Fibroblast of the conjunctiva (primary cell): ENCODE results near the gene PI16.

Experiments used
- DNase-seq: peaks from one replicate; pipeline ENCODE4 v3.0.0-alpha.2; 2010; ENCODE audit warnings: low read depth

Gene PI16

DNA sequence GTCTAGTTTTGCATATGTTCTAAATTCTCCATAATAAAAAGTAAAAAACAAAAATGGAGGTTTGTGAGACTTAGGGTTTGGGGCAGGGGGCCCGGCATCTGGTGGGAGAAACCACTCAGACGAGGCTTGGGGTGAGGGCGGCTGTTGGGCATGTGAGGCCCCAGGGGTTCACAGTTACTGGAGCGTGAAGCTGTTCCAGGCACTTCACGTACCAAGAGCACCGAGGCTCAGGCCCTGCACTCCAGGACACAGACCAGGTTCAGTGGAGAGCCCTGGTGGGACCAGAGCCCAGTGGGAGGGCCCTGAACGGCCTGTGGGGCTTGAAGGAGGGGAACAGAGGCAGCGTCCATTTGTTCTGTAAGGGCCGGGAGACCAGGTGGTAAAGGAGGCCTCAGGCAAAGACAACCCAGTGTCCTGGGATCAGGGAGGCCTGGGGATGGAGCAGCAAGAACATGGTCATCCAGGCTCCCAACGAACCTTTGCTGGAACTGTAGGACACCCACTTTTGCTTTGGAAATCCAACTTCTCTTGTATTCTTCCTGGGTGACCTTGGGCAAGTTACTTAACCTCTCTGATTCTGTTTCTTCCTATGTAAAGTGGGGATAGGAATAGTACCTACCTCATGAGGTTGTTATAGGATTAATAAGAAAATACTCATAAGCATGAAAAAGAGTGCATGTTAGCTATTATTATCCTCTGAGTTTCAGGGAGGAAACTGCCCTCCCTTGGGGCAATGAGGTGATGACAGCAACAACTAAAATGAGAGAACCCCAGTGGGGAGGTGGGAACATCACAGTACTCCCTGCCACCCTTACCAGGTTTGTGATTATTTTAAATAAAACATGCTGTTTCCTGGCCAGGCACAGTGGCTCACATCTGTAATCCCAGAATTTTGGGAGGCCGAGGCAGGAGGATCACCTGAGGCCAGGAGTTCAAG is 49.8 kb downstream of the PI16 start:
- no peak for DNase-seq

DNA sequence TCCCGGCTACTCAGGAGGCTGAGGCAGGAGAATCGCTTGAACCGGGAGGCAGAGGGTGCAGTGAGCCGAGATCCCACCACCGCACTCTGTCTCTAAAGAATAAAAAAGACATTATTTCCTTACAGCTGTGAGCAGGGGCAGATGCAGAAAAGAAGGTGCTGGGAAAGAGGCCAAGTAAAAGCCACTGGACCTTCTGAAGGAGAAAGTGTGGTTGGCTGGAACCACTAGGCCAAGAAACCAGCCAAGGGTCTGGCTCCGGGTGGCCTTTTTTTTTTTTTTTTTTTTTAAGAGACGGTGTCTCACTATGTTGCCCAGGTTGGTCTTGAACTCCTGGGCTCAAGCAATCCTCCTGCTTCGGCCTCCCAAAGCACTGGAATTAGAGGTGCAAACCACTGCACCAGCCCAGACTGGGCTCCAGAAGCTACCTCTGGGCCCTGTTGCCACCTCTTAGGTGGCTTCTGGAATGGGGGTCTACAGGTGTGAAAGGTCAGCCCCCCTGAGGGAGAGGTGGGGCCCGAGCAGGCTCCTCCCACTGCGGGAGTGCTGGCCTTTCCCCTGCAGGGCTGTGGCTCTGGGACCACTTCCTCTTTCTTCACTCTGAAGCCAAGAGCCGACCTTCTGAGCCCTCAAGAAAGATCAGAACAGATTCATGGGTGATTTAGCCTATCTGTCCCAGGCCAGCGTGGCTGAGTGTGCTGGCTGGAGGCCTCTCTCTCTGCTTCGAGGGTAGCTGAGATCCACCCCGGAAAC is 50.7 kb downstream of the PI16 start, which contains the start of gene FGD2:
FGD2 (plus strand) TSS at position 595 of the 750 bp plus-strand sequence. CDS start 163 bp downstream, outside the sequence.
- no peak for DNase-seq

DNA sequence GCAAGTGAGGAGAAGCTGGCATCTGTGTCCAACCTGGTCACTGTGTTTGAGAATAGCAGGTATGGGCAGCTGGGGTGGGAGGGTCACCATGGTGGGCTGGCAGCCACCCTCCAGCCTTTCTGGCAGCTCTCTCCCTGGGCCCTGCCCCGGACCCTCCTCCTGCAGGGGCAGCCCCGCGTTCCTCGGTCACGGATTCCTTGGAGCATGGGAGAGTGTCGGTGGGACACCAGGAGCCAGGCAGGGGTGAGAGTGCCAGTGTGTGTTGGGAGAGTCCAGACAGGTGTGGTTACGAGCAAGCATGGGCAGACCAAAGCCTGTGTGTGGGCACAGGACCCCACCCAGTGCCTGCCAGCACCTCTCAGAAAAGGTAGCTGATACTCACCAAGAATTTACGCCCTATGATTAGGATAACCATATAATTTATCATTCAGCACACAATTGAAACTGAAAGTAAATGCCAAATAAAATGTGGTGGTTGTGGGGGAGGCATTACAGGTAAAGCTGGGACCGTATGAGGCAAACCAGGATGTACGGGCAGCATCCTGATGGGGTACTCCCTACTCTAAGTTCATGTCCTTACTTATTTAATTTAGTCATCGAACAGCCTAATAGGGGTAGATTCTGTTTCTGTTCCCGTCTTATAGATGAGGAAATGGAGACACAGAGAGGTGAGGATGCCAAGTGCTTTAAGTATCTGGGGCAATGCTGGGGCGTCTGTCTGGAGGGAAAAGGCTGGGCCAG is 51.5 kb downstream of the PI16 start:
- no peak for DNase-seq

DNA sequence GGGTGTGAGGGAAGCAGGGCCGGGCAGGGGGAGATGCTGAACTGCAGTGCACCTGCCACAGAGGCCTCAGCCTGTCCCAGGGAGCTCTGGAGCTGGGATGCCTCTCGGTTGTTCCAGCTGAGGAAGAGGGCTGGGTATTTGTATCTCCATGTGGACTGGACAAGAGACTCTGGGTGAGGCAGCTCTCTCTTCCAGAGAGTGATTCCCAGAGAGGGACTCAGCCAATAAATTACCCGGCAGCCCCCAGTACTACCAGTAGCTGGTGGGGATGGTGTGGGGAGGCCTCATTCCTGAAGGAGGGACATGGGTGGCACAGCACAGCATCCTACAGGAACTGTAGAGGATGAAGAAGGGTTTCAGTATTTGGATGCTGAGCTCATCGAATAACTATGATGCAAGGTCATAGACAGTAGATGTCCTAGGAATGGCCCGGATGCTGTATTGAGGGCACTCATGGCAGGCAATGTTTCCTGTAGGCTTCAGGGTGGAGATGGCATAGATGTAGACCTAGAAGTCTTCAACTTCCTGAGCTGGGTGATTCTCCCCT is 52.3 kb downstream of the PI16 start:
- no peak for DNase-seq

DNA sequence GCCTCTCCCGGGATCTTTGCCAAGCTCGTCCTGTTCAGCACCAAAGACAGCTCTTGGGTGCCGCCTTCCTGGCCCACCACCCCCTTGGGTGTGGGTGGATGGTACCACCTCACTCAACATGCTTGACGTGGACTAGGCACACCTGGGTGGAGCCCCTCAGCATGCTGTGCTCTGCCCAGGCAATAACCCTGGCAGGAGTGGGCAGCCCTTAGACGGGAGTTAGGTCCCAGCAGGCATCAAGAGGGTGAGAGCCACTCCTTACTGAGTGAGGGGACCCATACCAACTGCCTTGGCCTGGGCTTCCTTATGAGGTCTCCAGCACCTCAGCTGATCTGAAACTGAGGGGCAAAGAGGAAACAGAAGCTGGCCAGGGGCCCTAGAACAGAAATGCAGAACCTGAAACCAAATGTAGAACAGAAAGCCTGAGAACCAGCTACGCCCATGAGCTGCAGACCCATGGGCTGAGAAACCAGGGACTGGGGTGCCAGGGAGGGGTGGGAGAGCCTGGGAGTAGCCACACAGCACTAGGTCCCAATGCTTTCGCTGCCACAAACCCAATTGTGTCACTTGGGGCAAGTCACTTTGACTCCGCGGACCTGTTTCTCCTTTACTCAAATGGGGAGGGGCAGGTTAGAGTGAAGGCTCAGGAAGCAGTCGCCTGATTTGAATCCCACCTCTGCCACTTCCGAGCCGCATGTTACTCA is 53.0 kb downstream of the PI16 start:
- DNase-seq: no peak

DNA sequence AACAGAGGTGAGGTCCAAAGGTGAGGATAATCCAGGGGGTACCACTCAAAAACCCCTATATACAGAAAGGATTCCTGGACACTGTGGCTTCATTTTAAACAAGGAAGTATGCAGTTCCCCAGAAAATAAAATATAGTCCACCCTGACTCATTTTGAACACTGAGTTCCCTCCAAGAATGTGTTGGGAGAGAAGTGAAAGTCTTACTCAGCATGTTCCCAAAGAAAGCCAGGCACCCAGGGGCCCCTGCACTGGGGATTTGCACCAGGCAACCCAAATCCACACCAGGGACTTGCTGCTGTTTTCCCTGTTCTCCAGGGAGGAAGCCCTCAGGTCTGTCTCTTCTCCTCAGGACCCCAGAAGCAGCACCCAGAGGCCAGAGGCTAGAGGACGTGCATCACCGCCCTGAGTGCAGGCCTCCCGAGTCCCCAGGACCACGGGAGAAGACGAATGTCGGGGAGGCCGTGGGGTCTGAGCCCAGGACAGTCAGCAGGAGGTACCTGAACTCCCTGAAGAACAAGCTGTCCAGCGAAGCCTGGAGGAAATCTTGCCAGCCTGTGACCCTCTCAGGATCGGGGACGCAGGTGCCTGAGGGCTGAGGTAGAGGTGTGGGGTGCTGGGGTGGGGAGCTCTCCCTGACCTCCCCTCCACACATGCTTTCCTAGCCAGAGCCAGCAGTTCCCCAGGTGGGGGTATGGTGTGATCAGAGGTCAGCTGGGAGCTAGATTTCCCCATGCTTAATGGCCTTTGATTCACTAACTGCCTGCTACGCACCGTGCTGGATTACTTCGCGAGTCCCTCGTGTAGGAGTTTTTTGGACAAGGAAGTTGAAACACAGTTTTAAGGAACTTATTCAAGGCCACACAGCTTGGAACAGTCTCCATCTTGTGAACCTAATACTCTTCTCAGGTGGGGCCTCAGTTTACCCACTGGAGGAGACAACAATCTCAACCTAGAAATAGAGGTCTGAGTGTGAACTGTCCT is 54.2 kb downstream of the PI16 start:
- DNase-seq: no peak

DNA sequence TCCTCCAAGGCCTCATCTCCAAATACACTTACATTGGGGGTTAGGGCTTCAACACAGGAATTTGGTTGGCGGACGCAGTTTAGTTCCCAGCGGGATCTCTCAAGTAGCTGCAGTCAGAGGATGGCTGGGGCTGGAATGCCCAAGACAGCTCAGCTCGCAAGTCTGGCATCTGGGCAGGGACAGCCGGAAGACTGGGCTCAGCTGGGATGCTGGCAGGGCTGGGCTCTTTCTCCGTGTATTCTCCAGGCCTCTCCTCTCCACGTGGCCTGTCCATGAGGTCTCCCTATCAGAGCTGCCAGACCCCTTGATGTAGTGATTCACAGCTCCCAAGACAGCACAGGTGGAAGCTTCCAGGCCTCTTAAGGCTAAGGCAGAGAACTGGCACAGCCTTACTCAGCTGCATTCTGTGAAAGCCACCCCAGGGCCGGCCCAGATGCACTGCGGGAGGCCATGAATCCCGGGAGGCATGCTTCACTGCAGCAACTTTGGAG is 55.9 kb downstream of the PI16 start:
- DNase-seq: no peak

DNA sequence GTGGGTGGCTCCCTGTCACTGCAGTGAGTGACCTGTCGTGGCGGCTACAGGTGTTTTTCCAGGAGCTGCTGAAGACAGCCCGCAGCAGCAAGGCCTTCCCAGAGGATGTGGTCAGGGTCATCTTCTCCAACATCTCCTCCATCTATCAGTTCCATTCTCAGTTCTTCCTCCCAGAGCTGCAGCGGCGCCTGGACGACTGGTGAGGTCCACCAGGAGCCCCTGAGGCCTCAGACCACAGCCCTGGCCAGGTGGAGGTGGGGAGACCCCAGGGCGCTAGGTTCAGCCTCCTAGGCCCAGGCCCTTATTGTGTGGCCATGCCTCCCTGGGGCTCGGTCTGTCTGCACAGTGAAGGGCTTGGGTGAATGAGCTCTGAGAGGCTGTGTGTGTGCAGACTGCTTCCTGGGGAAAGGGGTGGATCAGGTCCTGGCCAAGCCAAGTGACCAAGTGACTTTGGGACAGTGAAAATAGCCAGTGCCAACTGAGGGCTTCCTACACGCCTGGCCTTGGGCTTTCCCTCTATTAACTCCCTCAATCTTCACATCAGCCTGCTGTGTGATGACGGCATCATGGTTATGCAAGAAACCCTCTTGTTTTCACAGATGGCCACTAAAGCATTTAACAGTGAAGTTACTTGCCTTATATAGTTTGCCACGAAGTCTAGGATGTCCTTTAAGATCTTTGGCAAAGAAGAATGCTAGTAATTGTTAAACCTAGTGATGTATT is 57.3 kb downstream of the PI16 start:
- peak; percentile 42 for DNase-seq

DNA sequence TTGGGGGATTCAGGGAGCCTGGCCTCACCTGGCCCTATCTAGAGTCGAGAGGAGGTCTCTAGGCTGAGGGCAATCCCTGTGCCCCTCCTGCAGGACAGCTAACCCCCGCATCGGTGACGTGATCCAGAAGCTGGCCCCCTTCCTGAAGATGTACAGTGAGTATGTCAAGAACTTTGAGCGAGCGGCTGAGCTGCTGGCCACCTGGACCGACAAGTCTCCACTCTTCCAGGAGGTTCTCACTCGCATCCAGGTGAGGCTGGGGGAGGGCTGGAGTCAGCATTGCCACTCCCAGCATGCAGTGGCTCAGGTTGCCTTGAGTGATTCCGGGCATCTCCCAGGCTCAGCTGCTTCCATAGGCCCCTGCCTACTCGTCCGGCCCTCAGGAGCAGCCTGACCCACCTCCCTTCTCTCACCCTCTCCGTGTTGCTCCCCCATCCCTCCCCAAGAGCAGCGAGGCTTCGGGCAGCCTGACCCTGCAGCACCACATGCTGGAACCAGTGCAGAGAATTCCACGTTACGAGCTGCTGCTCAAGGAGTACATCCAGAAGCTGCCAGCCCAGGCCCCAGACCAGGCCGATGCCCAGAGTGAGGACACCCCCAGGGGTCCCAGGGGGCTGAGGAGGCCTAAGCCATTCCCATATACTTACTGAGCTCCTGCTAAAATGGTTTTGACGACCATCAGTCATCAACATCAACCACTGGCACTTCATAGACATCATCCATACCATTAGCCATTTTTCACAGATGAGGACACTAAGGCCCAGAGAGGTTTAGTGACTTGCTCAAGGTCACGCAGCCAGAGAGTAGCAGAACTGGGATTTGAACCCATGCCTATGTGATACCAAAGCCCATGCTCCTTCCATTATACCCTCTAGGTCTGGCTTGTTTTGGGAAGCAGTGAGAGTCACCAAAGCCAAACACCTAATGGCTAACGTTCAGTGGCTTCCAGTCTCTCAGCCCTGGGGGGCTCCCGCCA is 59.3 kb downstream of the PI16 start:
- DNase-seq: no peak
